ENCODE data around the gene KCNG3. TPM values are rescaled to one million over a fixed set of nuclear protein-coding genes. Genes with fewer than 3 reads are reported as not detected.

The KCNG3 gene
- total RNA-seq, 1 donor from 2014 or later = not detected

DNA sequence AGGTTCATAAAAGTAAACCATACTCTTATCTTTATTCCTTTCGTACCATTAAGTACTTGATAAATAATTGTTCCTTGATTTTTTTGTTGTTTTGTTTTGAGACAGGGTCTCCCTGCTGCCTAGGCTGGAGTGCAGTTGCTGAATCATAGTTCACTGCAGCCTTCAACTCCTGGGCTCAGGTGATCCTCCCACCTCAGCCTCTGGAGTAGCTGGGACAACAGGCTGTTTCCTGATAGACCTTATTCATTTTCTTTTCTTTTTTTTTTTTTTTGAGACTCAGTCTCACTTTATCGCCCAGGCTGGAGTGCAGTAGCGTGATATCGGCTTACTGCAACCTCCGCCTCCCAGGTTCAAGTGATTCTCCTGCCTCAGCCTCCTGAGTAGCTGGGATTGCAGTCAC is 5.5 kb downstream of the KCNG3 start:
- DNase-seq (ENCODE audit: low spot score) = no peak
- no peak for ATAC-seq

GRCh38 chr2:42486145-42486906 is 7.5 kb downstream of the KCNG3 start:
- DNase-seq (ENCODE audit: low spot score) = no peak

DNA sequence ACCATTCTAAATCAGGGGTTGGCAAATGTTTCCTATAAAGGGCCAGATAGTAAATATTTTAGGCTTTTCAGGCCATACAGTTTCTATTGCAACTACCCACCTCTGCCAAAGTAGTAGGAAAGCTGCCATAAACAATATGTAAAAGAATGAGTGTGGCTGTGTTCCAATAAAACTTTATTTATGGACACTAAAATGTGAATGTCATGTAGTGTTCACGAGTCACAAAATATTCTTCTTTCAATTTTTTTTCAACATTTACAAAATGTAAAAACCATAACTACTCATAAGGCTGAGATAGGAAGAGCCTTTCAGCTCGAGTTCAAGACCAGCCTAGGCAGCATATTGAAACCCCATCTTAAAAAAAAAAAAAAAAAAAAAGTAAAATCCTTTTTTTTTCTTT is 13.4 kb downstream of the KCNG3 start:
- no peak for ATAC-seq
- no peak for DNase-seq (ENCODE audit: low spot score)

More at GRCh38 chr2:42486145-42486906, 7.5 kb downstream of the KCNG3 start:
- ATAC-seq = no peak

DNA sequence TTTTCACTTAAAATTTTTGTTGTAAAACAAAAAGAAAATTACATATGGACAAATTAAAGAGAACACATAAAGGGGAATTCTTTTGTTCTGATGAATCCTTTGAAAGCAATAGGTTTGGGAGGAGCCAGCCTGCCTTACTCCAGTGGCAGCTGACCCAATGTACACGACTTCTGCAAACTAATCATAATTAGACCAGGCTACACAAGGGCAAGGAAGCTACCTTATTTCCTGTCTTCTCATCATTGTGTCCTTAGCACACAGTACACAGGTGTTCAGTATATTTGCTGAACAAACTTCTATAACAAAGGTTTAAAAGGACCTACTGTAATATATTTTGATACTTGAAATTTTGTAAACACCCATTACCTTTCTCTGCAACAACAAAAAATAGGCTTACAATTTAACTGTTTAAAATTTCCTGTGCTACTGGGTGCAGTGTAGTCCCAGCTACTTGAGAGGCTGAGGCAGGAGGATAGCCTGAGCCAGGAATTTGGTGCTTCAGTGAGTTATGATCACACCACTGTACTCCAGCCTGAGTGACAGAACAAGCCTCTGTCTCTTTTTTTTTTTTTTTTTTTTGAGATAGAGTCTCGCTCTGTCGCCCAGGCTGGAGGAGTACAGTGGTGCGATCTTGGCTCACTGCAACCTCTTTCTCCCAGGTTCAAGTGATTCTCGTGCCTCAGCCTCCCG is 18.9 kb downstream of the KCNG3 start:
- no peak for DNase-seq (ENCODE audit: low spot score)
- no peak for ATAC-seq

DNA sequence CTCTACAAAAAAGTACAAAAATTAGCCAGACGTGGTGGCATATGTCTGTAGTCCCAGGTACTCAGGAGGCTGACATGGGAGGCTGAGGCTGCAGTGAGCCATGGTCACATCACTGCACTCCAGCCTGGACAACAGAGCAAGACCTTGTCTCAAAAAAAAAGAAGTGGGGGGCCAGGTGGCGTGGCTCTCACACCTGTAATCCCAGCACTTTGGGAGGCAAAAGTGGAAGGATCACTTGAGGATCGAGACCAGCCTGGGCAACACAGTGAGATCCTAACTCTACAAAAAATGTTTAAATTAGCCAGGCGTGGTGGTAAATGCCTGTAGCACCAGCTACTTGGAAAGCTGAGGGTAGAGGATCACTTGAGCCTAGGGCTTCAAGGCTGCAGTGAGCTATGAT is 23.1 kb downstream of the KCNG3 start:
- DNase-seq (ENCODE audit: low spot score) (no peak), ATAC-seq (no peak)

- no peak for DNase-seq (ENCODE audit: low spot score)
Observed at GRCh38 chr2:42464631-42465030, 29.2 kb downstream of the KCNG3 start.

GRCh38 chr2:42463570-42463969 is 30.2 kb downstream of the KCNG3 start:
- no peak for ATAC-seq
- no peak for DNase-seq (ENCODE audit: low spot score)

More at GRCh38 chr2:42464631-42465030, 29.2 kb downstream of the KCNG3 start:
- ATAC-seq = no peak

- no peak for DNase-seq (ENCODE audit: low spot score)
- ATAC-seq = no peak
Observed at GRCh38 chr2:42459296-42459695, 34.5 kb downstream of the KCNG3 start.

GRCh38 chr2:42458396-42458795 is 35.4 kb downstream of the KCNG3 start:
- DNase-seq (ENCODE audit: low spot score) = no peak
- no peak for ATAC-seq

GRCh38 chr2:42457011-42457410 is 36.8 kb downstream of the KCNG3 start:
- no peak for ATAC-seq
- DNase-seq (ENCODE audit: low spot score) = no peak

GRCh38 chr2:42456126-42456839 is 37.5 kb downstream of the KCNG3 start:
- no peak for DNase-seq (ENCODE audit: low spot score)
- no peak for ATAC-seq

- no peak for DNase-seq (ENCODE audit: low spot score)
- no peak for ATAC-seq
Observed at GRCh38 chr2:42452545-42452944, 41.2 kb downstream of the KCNG3 start.

GRCh38 chr2:42450136-42450535 is 43.6 kb downstream of the KCNG3 start:
- DNase-seq (ENCODE audit: low spot score) (no peak), ATAC-seq (no peak)

GRCh38 chr2:42449163-42450087 is 44.4 kb downstream of the KCNG3 start:
- ATAC-seq (no peak), DNase-seq (ENCODE audit: low spot score) (no peak)

- DNase-seq (ENCODE audit: low spot score) (no peak), ATAC-seq (no peak)
Observed at GRCh38 chr2:42448163-42448562, 45.6 kb downstream of the KCNG3 start.

DNA sequence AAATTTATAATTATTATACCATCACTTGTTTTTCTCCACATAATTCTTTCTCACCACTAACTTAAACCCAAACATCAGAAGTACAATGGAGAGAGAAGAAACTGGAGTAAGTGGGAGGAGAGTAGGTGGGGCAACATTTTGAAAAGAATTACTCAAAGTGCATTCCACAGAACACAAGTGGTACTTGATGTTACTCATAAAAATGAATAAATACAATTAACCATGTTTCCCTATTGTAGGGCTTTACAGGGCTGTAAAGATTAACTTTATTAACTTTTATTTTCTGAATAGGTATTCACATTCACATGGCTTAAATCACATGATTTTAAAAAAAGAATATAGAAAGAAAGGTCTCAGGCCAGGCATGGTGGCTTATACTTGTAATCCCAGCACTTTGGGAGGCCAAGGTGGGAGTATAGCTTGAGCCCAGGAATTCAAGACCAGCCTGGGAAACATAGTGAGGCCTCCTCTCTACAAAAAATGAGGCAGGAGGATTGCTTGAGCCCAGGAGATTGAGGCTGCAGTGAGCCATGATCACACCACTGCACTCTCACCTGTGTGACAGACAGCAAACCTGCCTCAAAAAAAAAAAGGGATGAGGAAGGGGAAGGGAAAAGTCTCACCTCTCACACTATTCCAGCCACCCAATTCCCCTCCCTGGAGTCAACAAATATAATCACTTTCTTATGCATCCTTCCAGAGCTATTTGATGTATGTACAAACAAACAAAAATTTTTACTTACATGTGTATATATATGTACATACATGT is 47.1 kb downstream of the KCNG3 start:
- DNase-seq (ENCODE audit: low spot score) = no peak

GRCh38 chr2:42443718-42444399 is 49.9 kb downstream of the KCNG3 start:
- ATAC-seq = no peak
- no peak for DNase-seq (ENCODE audit: low spot score)

More for the DNA sequence above, 47.1 kb downstream of the KCNG3 start:
- ATAC-seq = no peak

DNA sequence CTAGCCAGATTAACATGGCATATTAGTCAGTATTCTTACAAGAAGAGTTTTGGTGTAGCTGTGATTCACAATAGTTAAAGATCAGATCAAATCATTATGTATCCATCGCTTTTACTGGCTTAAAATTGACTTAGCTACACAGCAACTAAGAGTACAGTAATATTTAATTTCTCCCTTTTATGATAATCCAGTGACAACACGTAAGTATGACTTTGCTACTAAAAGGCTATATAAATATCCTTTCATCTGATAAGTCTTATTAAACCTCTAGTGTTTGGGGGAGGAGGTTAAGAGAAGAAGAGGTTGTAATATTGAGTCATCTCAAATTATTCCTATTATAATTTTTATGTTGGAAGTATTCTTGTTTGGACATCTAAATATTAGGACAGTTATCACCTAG is 51.0 kb downstream of the KCNG3 start:
- DNase-seq (ENCODE audit: low spot score) (no peak), ATAC-seq (no peak)

DNA sequence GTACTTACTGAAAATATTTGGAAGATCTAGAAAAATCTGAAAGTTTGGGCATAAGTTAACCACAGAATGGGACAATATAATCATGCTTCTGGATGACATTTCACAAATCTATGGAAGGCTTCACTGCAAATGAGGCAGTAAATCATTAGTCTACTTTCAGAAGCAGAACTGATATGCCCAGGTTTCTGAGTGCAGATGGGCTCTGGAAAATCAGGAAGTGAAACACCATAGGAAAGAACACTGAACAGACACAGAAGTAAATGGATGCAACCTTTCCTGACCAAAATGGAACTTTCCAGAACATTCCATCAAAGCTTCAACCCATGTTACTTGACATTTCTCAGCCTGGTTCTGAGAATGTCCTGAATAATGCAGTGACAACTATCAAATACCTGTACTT is 55.1 kb downstream of the KCNG3 start:
- ATAC-seq (no peak), DNase-seq (ENCODE audit: low spot score) (no peak)

Data from left lobe of liver (tissue), 2 donors.